IMR-90 (cell line): Measurements from ENCODE around the gene CXCL17. TPM values are rescaled to one million over a fixed set of nuclear protein-coding genes. Genes with fewer than 3 reads are reported as not detected.
A peak's percentile ranks its signal among the peaks of the same experiment; 100 is the strongest.

Source experiments
- ATAC-seq: fragments of 200-7000 bp; cut with Tn5 transposase; 2 replicates; pipeline ENCODE4 v1.9.1; 2020; ENCODE audit warnings: low read depth, mild to moderate bottlenecking, moderate library complexity
- Bru-seq: library from RNA; stranded (reverse); fragments of 400-500 nt; gene quantifications from one replicate; lab custom pipeline; 2021; lab: Mats Ljungman, UMichigan
- BruChase-seq, 2 experiments: library from RNA; stranded (reverse); fragments of 400-500 nt; gene quantifications; one replicate each; lab custom pipeline; 2021; lab: Mats Ljungman, UMichigan
- BruUV-seq: library from RNA; stranded (reverse); fragments of 400-500 nt; replicated peaks from 2 replicates; lab custom pipeline; 2021; lab: Mats Ljungman, UMichigan
- CTCF ChIA-PET: fragments of 300-600 bp; formaldehyde crosslinking; extraction: SDS; loops from one replicate; lab custom pipeline; 2021; ENCODE audit warnings: antibody characterized with exemption; lab: Yijun Ruan, JAX
- POLR2A ChIA-PET: fragments of 300-600 bp; sonication (Branson Sonifier 250); formaldehyde crosslinking; loops from one replicate; lab custom pipeline; 2022; ENCODE audit warnings: antibody characterized with exemption; ENCODE audit not compliant: unreplicated experiment; lab: Charles Lee
- DNase-seq: peaks from one replicate; pipeline ENCODE4 v3.0.0; 2013
- H2AFZ ChIP-seq: replicated peaks from 2 replicates; pipeline ENCODE3; 2013; ENCODE audit warnings: low read length, mild to moderate bottlenecking; ENCODE audit not compliant: poor library complexity
- H2AK5ac ChIP-seq: 2 replicates; pipeline ENCODE4 v1.6.1; 2013; ENCODE audit warnings: low read depth, low read length, inconsistent platforms
- H2AK9ac ChIP-seq: replicated peaks from 2 replicates; pipeline ENCODE3; 2013; ENCODE audit warnings: mild to moderate bottlenecking, low read depth, low read length, moderate library complexity; ENCODE audit not compliant: poor library complexity
- H2BK120ac ChIP-seq: 2 replicates; pipeline ENCODE4 v1.6.1; 2013; ENCODE audit warnings: low read depth, low read length, inconsistent platforms
- H2BK15ac ChIP-seq: 3 replicates; pipeline ENCODE4 v1.6.1; 2013; ENCODE audit warnings: low read depth, low read length, inconsistent platforms
- H2BK20ac ChIP-seq: 2 replicates; pipeline ENCODE4 v1.6.1; 2013; ENCODE audit warnings: low read depth, mild to moderate bottlenecking, inconsistent platforms, low read length, moderate library complexity
- H2BK5ac ChIP-seq: 2 replicates; pipeline ENCODE4 v1.6.1; 2013; ENCODE audit warnings: mild to moderate bottlenecking, low read depth, low read length, inconsistent platforms; ENCODE audit not compliant: poor library complexity, severe bottlenecking
- H3K14ac ChIP-seq: replicated peaks from 2 replicates; pipeline ENCODE4 v1.6.1; 2013; ENCODE audit warnings: low read depth, low read length, inconsistent platforms
- H3K18ac ChIP-seq: 2 replicates; pipeline ENCODE4 v1.6.1; 2013; ENCODE audit warnings: low read depth, low read length, control low read depth
- H3K23ac ChIP-seq: 2 replicates; pipeline ENCODE4 v1.6.1; 2013; ENCODE audit warnings: low read depth, low read length, inconsistent platforms
- H3K27ac ChIP-seq: 2 replicates; pipeline ENCODE4 v1.5.1; 2013; ENCODE audit warnings: mild to moderate bottlenecking, control low read depth, low read length; ENCODE audit not compliant: insufficient read depth
- H3K27me3 ChIP-seq: 2 replicates; pipeline ENCODE4 v1.6.1; 2013; ENCODE audit warnings: low read length; ENCODE audit not compliant: control insufficient read depth, insufficient read depth
- H3K36me3 ChIP-seq: 2 replicates; pipeline ENCODE4 v1.6.1; 2013; ENCODE audit warnings: low read length, mixed read lengths; ENCODE audit not compliant: control insufficient read depth, insufficient read depth
- H3K4ac ChIP-seq: 2 replicates; pipeline ENCODE4 v1.6.1; 2013; ENCODE audit warnings: low read depth, low read length, inconsistent platforms
- H3K4me1 ChIP-seq: 2 replicates; pipeline ENCODE4 v1.6.1; 2013; ENCODE audit warnings: low read length, mixed read lengths; ENCODE audit not compliant: control insufficient read depth, insufficient read depth
- H3K4me2 ChIP-seq: 2 replicates; pipeline ENCODE4 v1.6.1; 2013; ENCODE audit warnings: low read depth, mild to moderate bottlenecking, control low read depth, low read length, moderate library complexity
- H3K4me3 ChIP-seq: 2 replicates; pipeline ENCODE4 v1.5.1; 2013; ENCODE audit warnings: low read depth, mild to moderate bottlenecking, control low read depth, low read length, moderate library complexity; ENCODE audit not compliant: insufficient read depth
- H3K56ac ChIP-seq: 2 replicates; pipeline ENCODE4 v1.6.1; 2013; ENCODE audit warnings: low read length, inconsistent platforms; ENCODE audit not compliant: insufficient read depth; ENCODE audit errors: extremely low read depth
- H3K79me1 ChIP-seq, 2 experiments: 2 replicates each; pipeline ENCODE4 v1.6.1; 2013; ENCODE audit warnings: low read length in 2 of 2, inconsistent platforms in 1 of 2, low read depth in 1 of 2
- H3K9ac ChIP-seq: 2 replicates; pipeline ENCODE4 v1.6.1; 2013; ENCODE audit warnings: low read depth, low read length, control low read depth
- H3K9me1 ChIP-seq: 2 replicates; pipeline ENCODE4 v1.6.1; 2013; ENCODE audit warnings: low read length, inconsistent platforms; ENCODE audit not compliant: insufficient read depth
- H3K9me3 ChIP-seq: 2 replicates; pipeline ENCODE4 v1.6.1; 2013; ENCODE audit warnings: low read length; ENCODE audit not compliant: control insufficient read depth, insufficient read depth
- H4K20me1 ChIP-seq: 2 replicates; pipeline ENCODE4 v1.6.1; 2013; ENCODE audit warnings: low read length, inconsistent platforms; ENCODE audit not compliant: insufficient read depth
- H4K5ac ChIP-seq: 2 replicates; pipeline ENCODE4 v1.6.1; 2013; ENCODE audit warnings: mild to moderate bottlenecking, low read depth, low read length, control low read depth
- H4K8ac ChIP-seq, 2 experiments: 2 replicates each; pipeline ENCODE4 v1.6.1; 2013; ENCODE audit warnings: low read depth in 2 of 2, low read length in 2 of 2, control low read depth in 1 of 2, inconsistent platforms in 1 of 2
- H4K91ac ChIP-seq: 2 replicates; pipeline ENCODE4 v1.6.1; 2013; ENCODE audit warnings: low read depth, low read length, inconsistent platforms; ENCODE audit not compliant: insufficient read depth
- BHLHE40 ChIP-seq: fragments of 150-350 bp; IDR thresholded peaks from 2 replicates; pipeline ENCODE4 v1.6.1; 2016; ENCODE audit warnings: mild to moderate bottlenecking, low read depth, low read length
- CEBPB ChIP-seq: IDR thresholded peaks from 2 replicates; pipeline ENCODE4 v1.6.1; 2012; ENCODE audit warnings: low read depth, low read length, improper control_type of control experiment
- CHD1 ChIP-seq: IDR thresholded peaks from 2 replicates; pipeline ENCODE4 v1.6.1; 2012; ENCODE audit warnings: low read depth, low read length, improper control_type of control experiment
- FOS ChIP-seq: fragments of 150-350 bp; IDR thresholded peaks from 2 replicates; pipeline ENCODE4 v1.6.1; 2016; ENCODE audit warnings: low read depth, low read length
- MAZ ChIP-seq: IDR thresholded peaks from 2 replicates; pipeline ENCODE4 v1.6.1; 2012; ENCODE audit warnings: low read depth, mild to moderate bottlenecking, low read length, improper control_type of control experiment, moderate library complexity, borderline replicate concordance
- MXI1 ChIP-seq: IDR thresholded peaks from 2 replicates; pipeline ENCODE4 v1.6.1; 2012; ENCODE audit warnings: low read depth, mild to moderate bottlenecking, low read length, moderate library complexity, borderline replicate concordance
- NFE2L2 ChIP-seq: fragments of 150-350 bp; IDR thresholded peaks from 2 replicates; pipeline ENCODE4 v1.6.1; 2016; ENCODE audit warnings: low read depth, mild to moderate bottlenecking, low read length
- POLR2A ChIP-seq: IDR thresholded peaks from 2 replicates; pipeline ENCODE4 v1.6.1; 2012; ENCODE audit warnings: mild to moderate bottlenecking, low read depth, low read length
- RCOR1 ChIP-seq: IDR thresholded peaks from 2 replicates; pipeline ENCODE4 v1.6.1; 2012; ENCODE audit warnings: mild to moderate bottlenecking, low read length, improper control_type of control experiment; ENCODE audit not compliant: insufficient replicate concordance
- USF2 ChIP-seq: fragments of 150-350 bp; IDR thresholded peaks from 2 replicates; pipeline ENCODE4 v1.6.1; 2017; ENCODE audit warnings: mild to moderate bottlenecking, antibody characterized with exemption, low read length, low read depth
- WGBS, 2 experiments: methylation state at CpG; one replicate each; pipeline versions ENCODE4 v1.1.5 to v1.1.7; 2013; ENCODE audit warnings: missing lambda C conversion rate in 2 of 2; ENCODE audit not compliant: insufficient read length in 1 of 2; ENCODE audit errors: extremely low coverage in 2 of 2; 5-methylcytosine and 5-hydroxymethylcytosine counted together
- dilution Hi-C: fragments of 300-500 bp; cut with HindIII; formaldehyde crosslinking; loops from one replicate; pipeline ENCODE4 v1.14.3; 2018; ENCODE audit warnings: low sequenced_read_pairs; ENCODE audit not compliant: unreplicated experiment
- in situ Hi-C: fragments of 300-500 bp; cut with MboI; formaldehyde crosslinking; loops from 3 replicates; pipeline ENCODE4 v1.14.3; 2019; ENCODE audit warnings: low sequenced_read_pairs, inconsistent platforms, mixed read lengths
- intact Hi-C: fragments of 100-400 bp; cut with micrococcal nuclease; formaldehyde crosslinking; loops from 2 replicates; pipeline ENCODE4 v1.10.0; 2022
- long read RNA-seq: library from polyadenylated mRNA; unstranded; transcript quantifications from one replicate; pipeline ENCODE4 v2.0.0, GENCODE V29; 2021; ENCODE audit not compliant: unreplicated experiment
- polyA plus RNA-seq, 3 experiments: library from polyadenylated mRNA; depleted of rRNA; stranded (reverse); fragments of >200 nt; gene quantifications; 2 replicates each; pipeline ENCODE4 v1.2.3, GENCODE V29; 2012; ENCODE audit warnings: low replicate concordance in 1 of 3
- total RNA-seq: library from RNA; depleted of rRNA; stranded (reverse); fragments of >200 nt; gene quantifications from 2 replicates; pipeline ENCODE4 v1.2.3, GENCODE V29; 2012; rRNA removed

CXCL17 gene
- total RNA-seq: not detected in 2 replicates
- not detected in 2 replicates for polyA plus RNA-seq (2012; rRNA removed)
- not detected in 2 replicates for polyA plus RNA-seq (2012; cell fraction: cytosol; rRNA removed)
- polyA plus RNA-seq (2012; cell fraction: nucleus; rRNA removed; ENCODE audit: low replicate concordance): not detected in 2 replicates
- not detected for Bru-seq, nascent RNA
- BruChase-seq, experiment 1, labeled RNA remaining after a 6-hour chase: percentile 12 among the genes with signal in this experiment
- not detected for BruChase-seq, experiment 2, labeled RNA remaining after a 2-hour chase
- long read RNA-seq: 0 reads

- Histone ChIP-seq H2AK9ac (no peak within 1 kb of the TSS), H3K9ac (no peak within 1 kb of the TSS), H2BK20ac (no peak within 1 kb of the TSS), H2BK5ac (no peak within 1 kb of the TSS), H2AFZ (no peak within 1 kb of the TSS), H4K91ac (no peak within 1 kb of the TSS), H3K4me1 (no peaks in the 10 kb centered on the region), H3K9me1 (no peaks in the 10 kb centered on the region), H2BK120ac (no peak within 1 kb of the TSS), H3K18ac (no peak within 1 kb of the TSS), H3K9me3 (no peaks in the 10 kb centered on the region), H3K56ac (no peak within 1 kb of the TSS), H4K8ac (no peak within 1 kb of the TSS), H3K27ac (no peak within 1 kb of the TSS), H2AK5ac (no peak within 1 kb of the TSS), H3K4ac (no peak within 1 kb of the TSS), H3K23ac (no peak within 1 kb of the TSS), H4K5ac (no peak within 1 kb of the TSS), H3K4me2 (no peak within 1 kb of the TSS), H4K20me1 (no peaks in the 10 kb centered on the region), H3K36me3 (no peaks in the 10 kb centered on the region), H3K4me3 (no peak within 1 kb of the TSS), H2BK15ac (no peak within 1 kb of the TSS), H3K27me3 (peaks cover 28% of the 10 kb centered on the region), H3K79me1 (no peaks in the 10 kb centered on the region), H3K14ac (no peak within 1 kb of the TSS)
- 85% methylated on average over 6 of the region's 7 CpGs; no CpG with 5 or more reads in 1 of the 2 experiments for WGBS, 2 experiments
- in situ Hi-C loops: no loop called here
- BruUV-seq: no TSS peak
- dilution Hi-C loops: no loop called here
- no peak for ATAC-seq
- POLR2A ChIA-PET: no interaction called here
- DNase-seq: no peak
- CTCF ChIA-PET: interaction anchor here (1.2 kb wide), 1 partner anchor 9 kb away, joined by 3 read pairs; no protein-coding TSS in a partner anchor
- intact Hi-C loops: no loop called here
- no peak for TF ChIP-seq MXI1
- TF ChIP-seq CHD1: no peak
- TF ChIP-seq RCOR1: no peak
- no peak for TF ChIP-seq CEBPB
- TF ChIP-seq USF2: no peak
- no peak for TF ChIP-seq POLR2A
- no peak for TF ChIP-seq NFE2L2
- no peak for TF ChIP-seq BHLHE40
- TF ChIP-seq MAZ: no peak
- no peak for TF ChIP-seq FOS
Observed at GRCh38 chr19:42442833-42443232, at the start of gene CXCL17. CXCL17 (minus strand) TSS chr19:42442946; CDS start chr19:42442832, 114 bp downstream.
